A673 (cell line): ENCODE results near the gene CWC27. TPM values are rescaled to one million over a fixed set of nuclear protein-coding genes. Genes with fewer than 3 reads are reported as not detected.

ENCODE experiments used
- BruUV-seq: library from RNA; stranded (reverse); fragments of 400-500 nt; replicated peaks from 2 replicates; lab custom pipeline; 2021; lab: Mats Ljungman, UMichigan
- CTCF ChIA-PET: fragments of 300-600 bp; sonication (Branson Sonifier 250); formaldehyde crosslinking; loops from one replicate; lab custom pipeline; 2022; ENCODE audit warnings: antibody characterized with exemption; lab: Charles Lee
- POLR2A ChIA-PET: fragments of 300-600 bp; sonication (Branson Sonifier 250); formaldehyde crosslinking; loops from one replicate; lab custom pipeline; 2022; ENCODE audit warnings: antibody characterized with exemption; ENCODE audit not compliant: low non-redundant PET; lab: Charles Lee
- DNase-seq: peaks from one replicate; pipeline ENCODE4 v3.0.0-alpha.2; 2015; ENCODE audit warnings: low spot score
- H3K27ac ChIP-seq: fragments of 200-600 bp; sonication (generic); 2 replicates; pipeline ENCODE4 v1.5.1; 2016; ENCODE audit warnings: mixed run types, low read depth, mild to moderate bottlenecking, mixed read lengths, antibody characterized with exemption, low read length; ENCODE audit not compliant: poor library complexity, severe bottlenecking
- H3K27me3 ChIP-seq: fragments of 200-600 bp; sonication (generic); replicated peaks from 2 replicates; pipeline ENCODE4 v1.6.1; 2017; ENCODE audit warnings: mixed run types, low read depth, mild to moderate bottlenecking, mixed read lengths, antibody characterized with exemption, low read length; ENCODE audit not compliant: insufficient read depth, poor library complexity
- H3K36me3 ChIP-seq: fragments of 200-600 bp; sonication (generic); 2 replicates; pipeline ENCODE4 v1.6.1; 2016; ENCODE audit warnings: mixed run types, mild to moderate bottlenecking, mixed read lengths, antibody characterized with exemption, low read length; ENCODE audit not compliant: insufficient read depth, poor library complexity, severe bottlenecking
- H3K4me1 ChIP-seq: fragments of 200-600 bp; sonication (generic); 2 replicates; pipeline ENCODE4 v1.6.1; 2017; ENCODE audit warnings: mixed run types, mild to moderate bottlenecking, mixed read lengths, antibody characterized with exemption, low read length; ENCODE audit not compliant: insufficient read depth, poor library complexity, severe bottlenecking
- H3K4me3 ChIP-seq: fragments of 200-600 bp; sonication (generic); 2 replicates; pipeline ENCODE4 v1.5.1; 2016; ENCODE audit warnings: low read depth, mixed run types, mild to moderate bottlenecking, mixed read lengths, low read length; ENCODE audit not compliant: poor library complexity, severe bottlenecking
- H3K9me3 ChIP-seq: fragments of 200-600 bp; sonication (generic); 2 replicates; pipeline ENCODE4 v1.6.1; 2016; ENCODE audit warnings: mixed run types, low read depth, mild to moderate bottlenecking, mixed read lengths, antibody characterized with exemption, low read length; ENCODE audit not compliant: poor library complexity, severe bottlenecking
- EZH2 ChIP-seq: fragments of 200-600 bp; sonication (generic); IDR thresholded peaks from 2 replicates; pipeline ENCODE4 v1.6.1; 2017; ENCODE audit warnings: borderline replicate concordance, low read depth, mild to moderate bottlenecking, mixed read lengths, antibody characterized with exemption, low read length; ENCODE audit not compliant: poor library complexity, severe bottlenecking
- intact Hi-C: fragments of 100-400 bp; cut with micrococcal nuclease; formaldehyde crosslinking; loops from one replicate; pipeline ENCODE4 v1.10.0; 2022; ENCODE audit not compliant: unreplicated experiment
- total RNA-seq: library from RNA; stranded (reverse); gene quantifications from 2 replicates; pipeline ENCODE4 v1.2.3, GENCODE V29; 2021
- TF ChIP-seq, protein P1 (sequence below): fragments of 300-800, 200-600 bp; sonication (generic); conservative IDR thresholded peaks from 2 replicates; pipeline ENCODE4 v1.5.1; 2017; ENCODE audit warnings: low read depth, mild to moderate bottlenecking, antibody characterized with exemption, low read length, moderate library complexity, mixed read lengths

CWC27 gene
- total RNA-seq, 1 experiment from 2014 or later: 38.0 TPM

DNA sequence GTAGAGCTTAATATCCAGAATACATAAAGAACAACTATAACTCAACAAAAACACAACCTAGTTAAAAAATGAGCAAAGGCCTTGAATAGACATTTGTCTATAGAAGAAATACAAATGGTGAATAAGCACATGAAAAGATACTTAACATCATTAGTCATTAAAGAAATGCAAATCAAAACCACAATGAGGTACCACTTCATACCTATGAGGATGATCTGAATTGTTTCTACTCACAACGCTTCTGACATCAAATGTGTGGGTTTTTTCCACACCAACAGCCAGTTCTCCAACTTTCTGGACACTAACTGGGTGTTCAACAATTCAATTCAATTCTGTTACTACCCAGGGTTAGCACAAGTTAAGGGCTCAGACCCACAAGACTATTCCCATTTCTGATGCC is 22.3 kb upstream of the CWC27 start:
- TF ChIP-seq EZH2: no peak
- TF ChIP-seq, protein P1, sequence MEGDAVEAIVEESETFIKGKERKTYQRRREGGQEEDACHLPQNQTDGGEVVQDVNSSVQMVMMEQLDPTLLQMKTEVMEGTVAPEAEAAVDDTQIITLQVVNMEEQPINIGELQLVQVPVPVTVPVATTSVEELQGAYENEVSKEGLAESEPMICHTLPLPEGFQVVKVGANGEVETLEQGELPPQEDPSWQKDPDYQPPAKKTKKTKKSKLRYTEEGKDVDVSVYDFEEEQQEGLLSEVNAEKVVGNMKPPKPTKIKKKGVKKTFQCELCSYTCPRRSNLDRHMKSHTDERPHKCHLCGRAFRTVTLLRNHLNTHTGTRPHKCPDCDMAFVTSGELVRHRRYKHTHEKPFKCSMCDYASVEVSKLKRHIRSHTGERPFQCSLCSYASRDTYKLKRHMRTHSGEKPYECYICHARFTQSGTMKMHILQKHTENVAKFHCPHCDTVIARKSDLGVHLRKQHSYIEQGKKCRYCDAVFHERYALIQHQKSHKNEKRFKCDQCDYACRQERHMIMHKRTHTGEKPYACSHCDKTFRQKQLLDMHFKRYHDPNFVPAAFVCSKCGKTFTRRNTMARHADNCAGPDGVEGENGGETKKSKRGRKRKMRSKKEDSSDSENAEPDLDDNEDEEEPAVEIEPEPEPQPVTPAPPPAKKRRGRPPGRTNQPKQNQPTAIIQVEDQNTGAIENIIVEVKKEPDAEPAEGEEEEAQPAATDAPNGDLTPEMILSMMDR: no peak
- ChIA-PET CTCF (no interaction called here), POLR2A (no interaction called here)
- Histone ChIP-seq H3K4me1 (no peaks in the 10 kb centered on the region), H3K9me3 (no peaks in the 10 kb centered on the region), H3K27me3 (no peaks in the 10 kb centered on the region), H3K27ac (no peak overlapping the region), H3K36me3 (no peaks in the 10 kb centered on the region), H3K4me3 (no peak overlapping the region)
- DNase-seq: no peak
- intact Hi-C loops: no loop called here
- BruUV-seq: no TSS peak

DNA sequence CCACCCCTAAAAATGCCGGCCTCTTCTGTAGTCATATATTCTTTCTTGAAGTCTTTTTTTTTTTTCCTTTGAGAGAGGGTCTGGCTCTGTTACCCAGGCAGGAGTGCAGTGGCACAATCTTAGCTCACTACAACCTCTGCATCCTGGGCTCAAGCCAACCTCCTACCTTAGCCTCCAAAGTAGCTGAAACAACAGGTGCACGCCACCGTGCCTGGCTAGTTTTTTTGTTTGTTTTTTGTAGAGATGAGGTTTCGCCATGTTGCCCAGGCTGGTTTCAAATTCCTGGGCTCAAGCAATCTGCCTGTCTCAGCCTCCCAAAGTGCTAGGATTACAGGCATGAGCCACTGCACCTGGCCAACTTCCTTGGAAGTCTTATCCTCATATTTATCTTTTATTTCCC is 19.3 kb upstream of the CWC27 start:
- CTCF ChIA-PET: no interaction called here
- DNase-seq: no peak
- intact Hi-C loops: no loop called here
- Histone ChIP-seq H3K4me1 (no peaks in the 10 kb centered on the region), H3K36me3 (peaks cover 6% of the 10 kb centered on the region), H3K27me3 (no peaks in the 10 kb centered on the region), H3K9me3 (no peaks in the 10 kb centered on the region), H3K4me3 (no peak overlapping the region), H3K27ac (no peak overlapping the region)
- TF ChIP-seq, protein P1: no peak
- no peak for TF ChIP-seq EZH2
- POLR2A ChIA-PET: interaction anchor here (0.6 kb wide), 1 partner anchor 1177 kb away, joined by 4 read pairs; the partner anchor contains the start of gene ERBIN
- BruUV-seq: no TSS peak

DNA sequence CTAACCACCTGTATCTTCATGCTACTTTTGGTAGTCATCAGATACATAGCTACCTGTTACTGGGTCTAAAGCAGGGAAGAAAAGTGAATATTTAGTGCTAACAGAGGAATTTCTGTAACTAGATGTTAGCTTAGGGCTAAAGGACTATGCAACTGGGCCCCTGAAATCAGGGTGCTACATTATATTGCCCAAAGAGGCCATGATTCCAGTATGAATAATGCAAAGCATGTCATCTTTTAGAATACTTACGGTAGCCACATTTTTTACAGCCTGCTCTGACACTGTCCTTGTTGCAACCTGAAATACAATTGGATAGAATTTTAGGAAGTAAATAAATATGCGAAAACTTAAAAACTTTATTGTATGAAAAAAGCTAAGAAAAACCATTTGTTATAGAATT is 14.7 kb upstream of the CWC27 start:
- Histone ChIP-seq H3K4me3 (no peak overlapping the region), H3K9me3 (no peaks in the 10 kb centered on the region), H3K4me1 (no peaks in the 10 kb centered on the region), H3K27me3 (no peaks in the 10 kb centered on the region), H3K36me3 (peaks cover 8% of the 10 kb centered on the region), H3K27ac (no peak overlapping the region)
- no peak for DNase-seq
- BruUV-seq: no TSS peak
- TF ChIP-seq, protein P1: no peak
- CTCF ChIA-PET: no interaction called here
- POLR2A ChIA-PET: no interaction called here
- intact Hi-C loops: no loop called here
